Measurements from ENCODE around the gene SLC22A8. TPM values are rescaled to one million over a fixed set of nuclear protein-coding genes. Genes with fewer than 3 reads are reported as not detected.
"Not testable (repeated sequence)": the region's sequence is repeated elsewhere in the genome, so short reads cannot be mapped to it uniquely, and the experiment has no call there.

Gene SLC22A8
- total RNA-seq, 1 donor from 2014 or later, result not detected

DNA sequence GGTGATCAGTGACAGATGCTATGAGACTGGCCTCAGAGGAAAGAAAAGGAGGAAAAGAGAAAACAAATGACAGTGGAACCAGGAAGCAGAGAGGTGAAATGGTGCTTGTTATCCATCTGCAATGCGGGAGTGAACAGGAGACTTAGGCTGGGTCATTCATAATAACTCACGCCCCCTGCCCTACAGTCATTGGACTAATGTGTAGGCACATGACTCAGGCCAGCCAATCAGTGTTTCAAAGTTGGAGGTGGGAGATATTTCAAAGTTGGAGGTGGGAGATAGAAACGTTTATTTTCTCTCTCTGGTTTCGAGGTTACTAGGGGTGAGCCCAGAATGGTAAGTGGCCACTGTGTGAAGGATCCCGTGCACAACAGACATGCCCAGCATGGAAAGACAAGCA, 61.2 kb downstream of the SLC22A8 start:
- Mint-ChIP-seq H3K4me3 (ENCODE audit: unreplicated experiment) (no peak overlapping the region), H3K4me1 (ENCODE audit: unreplicated experiment) (peaks cover 10% of the 10 kb centered on the region), H3K9me3 (ENCODE audit: unreplicated experiment) (no peaks in the 10 kb centered on the region), H3K27ac (ENCODE audit: unreplicated experiment) (no peak overlapping the region), H3K36me3 (ENCODE audit: unreplicated experiment) (no peaks in the 10 kb centered on the region), H3K27me3 (ENCODE audit: unreplicated experiment) (peaks cover 15% of the 10 kb centered on the region)
- TF ChIP-seq, protein P1, sequence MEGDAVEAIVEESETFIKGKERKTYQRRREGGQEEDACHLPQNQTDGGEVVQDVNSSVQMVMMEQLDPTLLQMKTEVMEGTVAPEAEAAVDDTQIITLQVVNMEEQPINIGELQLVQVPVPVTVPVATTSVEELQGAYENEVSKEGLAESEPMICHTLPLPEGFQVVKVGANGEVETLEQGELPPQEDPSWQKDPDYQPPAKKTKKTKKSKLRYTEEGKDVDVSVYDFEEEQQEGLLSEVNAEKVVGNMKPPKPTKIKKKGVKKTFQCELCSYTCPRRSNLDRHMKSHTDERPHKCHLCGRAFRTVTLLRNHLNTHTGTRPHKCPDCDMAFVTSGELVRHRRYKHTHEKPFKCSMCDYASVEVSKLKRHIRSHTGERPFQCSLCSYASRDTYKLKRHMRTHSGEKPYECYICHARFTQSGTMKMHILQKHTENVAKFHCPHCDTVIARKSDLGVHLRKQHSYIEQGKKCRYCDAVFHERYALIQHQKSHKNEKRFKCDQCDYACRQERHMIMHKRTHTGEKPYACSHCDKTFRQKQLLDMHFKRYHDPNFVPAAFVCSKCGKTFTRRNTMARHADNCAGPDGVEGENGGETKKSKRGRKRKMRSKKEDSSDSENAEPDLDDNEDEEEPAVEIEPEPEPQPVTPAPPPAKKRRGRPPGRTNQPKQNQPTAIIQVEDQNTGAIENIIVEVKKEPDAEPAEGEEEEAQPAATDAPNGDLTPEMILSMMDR (IDR thresholded peaks at IDR 0.05), result no peak
- DNase-seq (ENCODE audit: extremely low spot score, unreplicated experiment), result peak; percentile 40

DNA sequence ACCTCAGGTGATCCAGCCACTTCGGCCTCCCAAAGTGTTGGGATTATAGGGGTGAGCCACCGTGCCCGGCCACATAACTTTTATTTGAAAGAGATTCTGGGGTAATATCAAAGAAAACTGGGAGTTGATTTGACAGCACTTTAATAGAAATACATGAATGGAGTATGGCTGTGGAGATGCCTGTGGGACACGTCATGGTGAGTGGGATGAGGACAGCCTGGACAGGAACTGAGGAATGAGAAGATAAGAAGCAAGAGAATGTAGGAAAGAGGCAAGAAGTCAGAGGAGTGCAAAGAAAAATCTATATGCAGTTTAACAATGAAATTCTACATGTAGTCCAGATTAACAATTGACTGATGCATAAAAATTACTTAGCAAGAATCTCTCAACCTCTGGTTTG, 61.8 kb downstream of the SLC22A8 start:
- no peaks in the 10 kb centered on the region for H3K36me3 Mint-ChIP-seq (ENCODE audit: unreplicated experiment)
- no peak overlapping the region for H3K4me3 Mint-ChIP-seq (ENCODE audit: unreplicated experiment)
- H3K27me3 Mint-ChIP-seq (ENCODE audit: unreplicated experiment), result peaks cover 21% of the 10 kb centered on the region
- H3K27ac Mint-ChIP-seq (ENCODE audit: unreplicated experiment), result no peak overlapping the region
- peak; percentile 46 for DNase-seq (ENCODE audit: extremely low spot score, unreplicated experiment)
- peaks cover 4% of the 10 kb centered on the region for H3K4me1 Mint-ChIP-seq (ENCODE audit: unreplicated experiment)
- TF ChIP-seq, protein P1 (IDR thresholded peaks at IDR 0.05), result no peak
- no peaks in the 10 kb centered on the region for H3K9me3 Mint-ChIP-seq (ENCODE audit: unreplicated experiment)

DNA sequence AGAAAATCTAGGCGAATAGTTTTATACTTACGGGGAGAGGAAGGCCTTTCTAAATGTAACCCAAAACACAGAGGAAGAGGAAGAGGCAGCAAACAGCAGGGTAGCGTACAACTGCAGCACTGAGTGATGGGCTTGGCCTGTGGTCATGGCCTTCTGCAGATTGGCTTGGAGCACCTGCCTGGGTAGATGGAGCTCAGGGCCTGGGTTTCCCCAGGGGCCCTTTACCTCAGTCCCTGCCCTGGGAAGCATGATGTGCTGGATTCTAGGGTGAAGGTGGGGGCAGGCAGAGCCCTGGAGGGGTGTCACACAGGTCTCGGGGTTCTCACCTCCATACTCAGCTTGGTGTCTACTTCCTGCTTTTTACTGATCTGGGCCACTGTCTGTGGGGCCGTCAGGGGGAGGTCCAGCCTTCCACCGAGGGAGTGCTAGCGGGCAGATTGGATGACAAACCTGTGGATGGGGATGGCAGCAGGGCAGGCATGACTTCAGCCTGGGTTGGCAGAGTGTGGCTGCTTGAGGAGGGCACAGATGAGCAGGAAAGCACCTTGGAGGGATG, 66.8 kb downstream of the SLC22A8 start:
- peaks cover 28% of the 10 kb centered on the region for H3K27me3 Mint-ChIP-seq (ENCODE audit: unreplicated experiment)
- H3K4me3 Mint-ChIP-seq (ENCODE audit: unreplicated experiment), result no peak overlapping the region
- no peaks in the 10 kb centered on the region for H3K36me3 Mint-ChIP-seq (ENCODE audit: unreplicated experiment)
- no peaks in the 10 kb centered on the region for H3K4me1 Mint-ChIP-seq (ENCODE audit: unreplicated experiment)
- TF ChIP-seq, protein P1 (IDR thresholded peaks at IDR 0.05), result no peak
- peak; percentile 76 for DNase-seq (ENCODE audit: extremely low spot score, unreplicated experiment)
- H3K27ac Mint-ChIP-seq (ENCODE audit: unreplicated experiment), result no peak overlapping the region
- H3K9me3 Mint-ChIP-seq (ENCODE audit: unreplicated experiment), result peaks cover 4% of the 10 kb centered on the region

DNA sequence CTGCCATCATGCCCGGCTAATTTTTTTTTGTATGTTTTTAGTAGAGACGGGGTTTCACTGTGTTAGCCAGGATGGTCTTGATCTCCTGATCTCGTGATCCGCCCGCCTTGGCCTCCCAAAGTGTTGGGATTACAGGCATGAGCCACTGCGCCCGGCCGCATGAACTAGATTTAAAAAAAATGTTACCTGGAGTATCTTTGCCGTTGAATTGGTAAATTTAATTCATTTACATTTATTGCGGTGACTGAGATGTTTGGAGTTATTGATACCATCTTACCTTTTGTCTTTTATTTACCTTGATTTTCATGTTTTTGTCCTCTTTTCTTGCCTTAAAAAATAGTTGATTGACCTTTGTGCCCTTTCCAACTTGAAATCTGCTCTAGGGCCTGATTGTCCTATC, 70.1 kb downstream of the SLC22A8 start:
- not testable (repeated sequence) for H3K36me3 Mint-ChIP-seq (ENCODE audit: unreplicated experiment); H3K9me3 Mint-ChIP-seq (ENCODE audit: unreplicated experiment); H3K4me1 Mint-ChIP-seq (ENCODE audit: unreplicated experiment); H3K4me3 Mint-ChIP-seq (ENCODE audit: unreplicated experiment); H3K27ac Mint-ChIP-seq (ENCODE audit: unreplicated experiment)
- H3K27me3 Mint-ChIP-seq (ENCODE audit: unreplicated experiment), result peaks cover 34% of the 10 kb centered on the region
- DNase-seq (ENCODE audit: extremely low spot score, unreplicated experiment), result peak; percentile 3

Other genes with a start within 250 kb of the SLC22A8 start
- gene TAF6L, start 244.4 kb downstream of the SLC22A8 start, total RNA-seq, result 40.8 and 42.8 TPM in 2 replicates
- gene TMEM179B, start 228.4 kb downstream of the SLC22A8 start, total RNA-seq, result 46.7 and 47.7 TPM in 2 replicates
- 14.5 and 15.2 TPM in 2 replicates for gene TMEM223, start 223.8 kb downstream of the SLC22A8 start, total RNA-seq
- 92.4 and 97.5 TPM in 2 replicates for gene NXF1, start 210.4 kb downstream of the SLC22A8 start, total RNA-seq
- gene STX5, start 183.8 kb downstream of the SLC22A8 start, total RNA-seq, result 65.3 and 71.0 TPM in 2 replicates
- gene TEX54, start 183.0 kb downstream of the SLC22A8 start, total RNA-seq, result not detected in 2 replicates
- gene WDR74, start 176.3 kb downstream of the SLC22A8 start, total RNA-seq, result 40.5 and 42.1 TPM in 2 replicates
- 326 and 362 TPM in 2 replicates for gene SLC3A2, start 134.9 kb downstream of the SLC22A8 start, total RNA-seq
- gene CHRM1, start 94.5 kb downstream of the SLC22A8 start, total RNA-seq, result 0.27 and 0.31 TPM in 2 replicates
- not detected in 2 replicates for gene SLC22A6, start 30.9 kb downstream of the SLC22A8 start, total RNA-seq
- not detected in 2 replicates for gene SLC22A24, start 128.4 kb upstream of the SLC22A8 start, total RNA-seq
- not detected in 2 replicates for gene SLC22A25, start 227.8 kb upstream of the SLC22A8 start, total RNA-seq

All from osteocyte (in vitro differentiated cells).